Measurements from ENCODE around the gene AMN.

- TF ChIP-seq CTCF (conservative IDR thresholded peaks at IDR 0.05; ENCODE audit: low read depth in 2 of 2): no peak
- no peak for TF ChIP-seq REST (IDR thresholded peaks at IDR 0.05; ENCODE audit: unreplicated experiment)
- no peak for TF ChIP-seq EZH2phosphoT487 (IDR thresholded peaks at IDR 0.05; ENCODE audit: unreplicated experiment)
- no peak for TF ChIP-seq EZH2 (IDR thresholded peaks at IDR 0.05; ENCODE audit: low read depth, unreplicated experiment)
- TF ChIP-seq ZNF114 (CRISPR knock-in tag; IDR thresholded peaks at IDR 0.05): no peak
- no peak for TF ChIP-seq ETS1 (IDR thresholded peaks at IDR 0.05)
- TF ChIP-seq CREB1 (CRISPR knock-in tag; IDR thresholded peaks at IDR 0.05; ENCODE audit: low read depth): no peak
- no peak for TF ChIP-seq POLR2AphosphoS5 (IDR thresholded peaks at IDR 0.05; ENCODE audit: low read depth)
- TF ChIP-seq STAT1 (IDR thresholded peaks at IDR 0.05; ENCODE audit: unreplicated experiment): no peak
- no peak for TF ChIP-seq ZNF331 (CRISPR knock-in tag; IDR thresholded peaks at IDR 0.05; ENCODE audit: low read depth)
- TF ChIP-seq NANOG (IDR thresholded peaks at IDR 0.05; ENCODE audit: borderline replicate concordance): no peak
- no peak for TF ChIP-seq JUNB (IDR thresholded peaks at IDR 0.05; ENCODE audit: unreplicated experiment)
- no peak for TF ChIP-seq ZNF462 (CRISPR knock-in tag; IDR thresholded peaks at IDR 0.05)
Measured at GRCh38 chr14:102915292-102916110, 7.0 kb upstream of the AMN start.

Data from GM23338 (cell line).